SHP77 (cell line): Measurements from ENCODE around the gene AMY1A.
"Not testable (repeated sequence)": the region's sequence is repeated elsewhere in the genome, so short reads cannot be mapped to it uniquely, and the experiment has no call there.

ENCODE experiments used
- DNase-seq, 2 experiments: peaks; one replicate each; lab custom pipeline; 2025; lab: John Stamatoyannopoulos, UW

The AMY1A gene

GRCh38 chr1:103655460-103655859 is at the start of gene AMY1A:
AMY1A (plus strand) TSS chr1:103655760; CDS start chr1:103656331, 571 bp downstream.
- DNase-seq = not testable (repeated sequence)

- DNase-seq = no peak
These were observed 39.2 kb upstream of the AMY1A start for GRCh38 chr1:103616362-103616761.

DNA sequence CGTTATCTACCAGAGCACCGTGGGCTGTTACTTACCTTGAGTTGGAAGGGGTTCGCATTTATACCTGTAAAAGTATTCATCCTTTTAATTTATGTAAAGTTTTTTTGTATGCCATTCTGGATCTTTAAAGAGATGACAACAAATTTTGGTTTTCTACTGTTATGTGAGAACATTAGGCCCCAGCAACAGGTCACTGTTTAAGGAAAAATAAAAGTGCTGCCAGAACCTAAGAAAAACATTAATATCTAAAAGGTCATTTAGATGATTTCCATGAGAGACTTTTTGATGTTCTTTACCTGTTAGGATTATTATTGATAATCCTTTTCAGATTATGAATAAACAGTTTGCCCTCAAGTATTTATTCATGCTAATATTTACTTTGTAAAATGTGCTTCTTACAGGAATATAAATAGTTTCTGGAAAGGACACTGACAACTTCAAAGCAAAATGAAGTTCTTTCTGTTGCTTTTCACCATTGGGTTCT is 38.5 kb upstream of the AMY1A start, which contains the start of gene AMY2A:
AMY2A (plus strand) TSS at position 434 of the 484 bp plus-strand sequence; CDS start at position 448, 14 bp downstream.
- not testable (repeated sequence) for DNase-seq

DNA sequence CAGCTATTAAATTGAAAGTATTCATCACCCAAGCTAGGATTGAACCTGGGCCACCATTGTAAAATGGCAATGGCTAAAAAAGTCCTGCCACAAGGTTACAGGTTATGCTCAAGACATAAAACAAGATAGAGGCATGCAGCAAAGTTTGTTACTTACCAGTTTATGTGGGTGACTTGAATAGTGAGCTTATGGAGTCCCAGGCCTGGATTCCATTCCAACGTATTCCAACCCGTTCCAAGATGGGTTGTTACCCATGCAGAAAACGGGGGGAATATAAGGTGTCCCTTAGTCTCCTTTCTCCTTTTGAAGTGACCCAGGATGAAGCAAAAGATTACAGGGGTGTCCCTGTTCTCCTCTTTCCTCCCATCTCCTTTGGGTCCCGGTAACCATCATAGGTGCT is 28.1 kb upstream of the AMY1A start:
- not testable (repeated sequence) for DNase-seq

DNA sequence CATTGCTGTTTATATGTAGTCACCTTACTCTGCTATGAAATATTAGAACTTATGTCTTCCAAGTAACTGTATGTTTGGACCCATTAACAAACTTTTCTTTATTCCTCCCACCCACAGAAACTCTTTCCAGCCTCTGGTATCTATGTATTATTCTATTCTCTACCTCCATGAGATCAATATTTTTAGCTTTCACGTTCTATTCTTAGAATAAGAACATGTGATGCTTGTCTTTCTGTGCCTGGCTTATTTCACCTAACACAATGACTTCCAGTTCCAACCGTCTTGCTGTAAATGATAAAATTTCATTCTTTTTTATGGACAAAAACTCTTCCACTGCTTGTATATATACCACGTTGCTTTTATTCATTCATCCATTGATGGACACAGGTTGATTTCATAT is 14.4 kb upstream of the AMY1A start:
- not testable (repeated sequence) for DNase-seq

DNA sequence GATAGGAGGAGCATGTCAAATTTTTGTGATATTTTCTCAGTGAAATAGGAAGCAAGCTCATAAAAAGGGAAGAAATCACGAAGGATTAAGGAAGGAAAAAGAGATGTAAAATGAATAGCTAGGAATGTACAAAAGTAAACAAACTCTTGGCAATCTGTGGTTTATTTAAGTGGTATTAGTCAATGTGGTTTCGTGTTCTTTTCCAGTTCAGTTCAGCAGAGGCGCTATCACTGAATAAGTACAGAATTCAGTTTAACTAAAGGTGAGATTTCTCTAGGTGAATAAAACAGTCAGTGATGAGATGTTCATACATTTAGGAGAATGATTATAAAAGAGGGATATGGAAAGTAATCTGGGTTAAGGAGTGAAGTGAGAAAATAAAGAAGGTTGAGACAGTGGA is 11.7 kb upstream of the AMY1A start:
- DNase-seq = not testable (repeated sequence)

DNA sequence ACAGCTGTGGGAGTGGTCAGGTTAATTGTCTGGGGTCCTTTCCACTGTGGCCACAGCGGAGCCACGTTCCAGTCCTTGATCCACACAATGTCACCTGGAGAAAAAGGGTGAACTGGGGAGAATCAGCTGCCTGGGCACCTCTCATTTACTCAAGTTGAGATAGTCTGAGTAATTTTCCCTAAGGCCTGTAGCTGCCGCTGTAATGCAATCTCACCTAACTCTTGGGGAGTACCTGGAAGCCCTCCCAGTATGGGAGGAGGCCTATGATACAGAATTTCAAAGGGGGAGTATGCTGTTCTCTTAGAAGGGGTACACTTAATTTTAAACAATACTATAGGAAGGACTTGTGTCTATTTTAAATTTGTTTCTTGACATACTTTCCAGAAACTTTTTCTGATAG is 5.3 kb upstream of the AMY1A start:
- not testable (repeated sequence) for DNase-seq

- DNase-seq = not testable (repeated sequence)
These were observed 4.7 kb upstream of the AMY1A start for GRCh38 chr1:103650889-103651288.

- DNase-seq = not testable (repeated sequence)
These were observed 1.4 kb upstream of the AMY1A start for GRCh38 chr1:103654133-103654532.

DNA sequence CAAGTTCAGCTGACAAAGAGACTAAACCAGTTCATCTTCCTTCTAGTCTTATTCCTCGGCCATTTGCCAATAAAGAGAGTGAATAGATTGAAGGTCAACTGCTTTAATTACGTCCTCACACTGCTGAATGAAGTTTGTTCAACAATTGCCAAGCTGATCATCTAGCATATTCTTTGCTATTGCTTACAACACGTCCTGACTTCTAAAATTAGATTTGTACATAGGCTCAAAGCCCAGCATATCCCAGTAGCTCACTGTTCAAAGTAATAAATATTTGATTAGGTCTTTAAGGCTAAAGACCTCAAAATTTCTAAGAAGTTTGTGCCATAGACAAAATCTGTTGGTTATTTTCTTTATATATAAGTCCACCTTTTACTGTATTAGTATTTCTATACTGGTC is 20.8 kb downstream of the AMY1A start:
- DNase-seq = not testable (repeated sequence)

DNA sequence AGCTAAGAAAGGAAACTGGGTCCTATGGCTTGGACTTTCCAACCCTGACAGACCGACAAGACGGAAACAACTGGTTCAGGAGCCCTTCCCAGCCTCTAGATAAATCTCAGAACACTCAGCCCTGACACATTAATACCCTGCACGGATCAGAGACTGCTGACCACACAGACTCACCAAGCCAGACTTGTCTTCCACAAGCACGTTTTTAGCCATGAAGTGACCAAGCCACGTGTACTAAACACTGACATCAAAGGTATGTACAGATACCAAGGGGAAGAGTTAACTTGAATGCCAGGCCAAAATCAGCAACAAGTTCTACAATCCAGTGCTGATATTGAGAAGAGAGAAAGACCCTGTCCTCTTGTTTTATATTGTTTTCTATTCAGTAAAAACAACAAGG is 40.5 kb downstream of the AMY1A start, which contains the start of gene AMY1B:
AMY1B (minus strand) TSS at position 101 of the 400 bp plus-strand sequence. CDS start 571 bp downstream, outside the sequence.
- not testable (repeated sequence) for DNase-seq

DNA sequence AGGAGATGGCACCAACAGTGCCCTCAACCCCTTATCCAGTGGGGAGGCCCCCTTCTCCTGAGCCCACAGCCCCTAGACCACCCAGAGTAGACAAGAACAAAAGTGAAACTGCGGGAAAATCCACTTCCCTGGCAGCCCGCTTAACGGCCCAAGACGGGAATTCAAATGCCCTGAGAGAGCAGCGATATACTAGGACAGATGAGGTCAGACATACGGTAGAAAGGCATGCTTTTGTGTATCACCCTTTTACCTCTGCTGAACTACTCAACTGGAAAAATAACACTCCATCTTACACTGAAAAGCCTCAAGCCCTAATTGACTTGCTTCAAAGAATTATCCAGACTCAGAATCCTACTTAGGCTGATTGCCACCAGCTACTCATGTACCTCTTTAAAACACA is 41.9 kb downstream of the AMY1A start:
- not testable (repeated sequence) for DNase-seq

GRCh38 chr1:103700669-103701068 is 45.1 kb downstream of the AMY1A start:
- DNase-seq = not testable (repeated sequence)

- DNase-seq = not testable (repeated sequence)
These were observed 45.7 kb downstream of the AMY1A start for GRCh38 chr1:103701256-103701655.

DNA sequence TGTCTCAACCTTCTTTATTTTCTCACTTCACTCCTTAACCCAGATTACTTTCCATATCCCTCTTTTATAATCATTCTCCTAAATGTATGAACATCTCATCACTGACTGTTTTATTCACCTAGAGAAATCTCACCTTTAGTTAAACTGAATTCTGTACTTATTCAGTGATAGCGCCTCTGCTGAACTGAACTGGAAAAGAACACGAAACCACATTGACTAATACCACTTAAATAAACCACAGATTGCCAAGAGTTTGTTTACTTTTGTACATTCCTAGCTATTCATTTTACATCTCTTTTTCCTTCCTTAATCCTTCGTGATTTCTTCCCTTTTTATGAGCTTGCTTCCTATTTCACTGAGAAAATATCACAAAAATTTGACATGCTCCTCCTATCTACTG is 52.1 kb downstream of the AMY1A start:
- DNase-seq = not testable (repeated sequence)

DNA sequence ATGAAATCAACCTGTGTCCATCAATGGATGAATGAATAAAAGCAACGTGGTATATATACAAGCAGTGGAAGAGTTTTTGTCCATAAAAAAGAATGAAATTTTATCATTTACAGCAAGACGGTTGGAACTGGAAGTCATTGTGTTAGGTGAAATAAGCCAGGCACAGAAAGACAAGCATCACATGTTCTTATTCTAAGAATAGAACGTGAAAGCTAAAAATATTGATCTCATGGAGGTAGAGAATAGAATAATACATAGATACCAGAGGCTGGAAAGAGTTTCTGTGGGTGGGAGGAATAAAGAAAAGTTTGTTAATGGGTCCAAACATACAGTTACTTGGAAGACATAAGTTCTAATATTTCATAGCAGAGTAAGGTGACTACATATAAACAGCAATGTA is 54.8 kb downstream of the AMY1A start:
- not testable (repeated sequence) for DNase-seq
